ENCODE results near the gene FARP2. TPM values are rescaled to one million over a fixed set of nuclear protein-coding genes. Genes with fewer than 3 reads are reported as not detected.

FARP2 gene
- total RNA-seq, 4 donors from 2014 or later, result 26.8 to 37.9 (median 30.2) TPM

GRCh38 chr2:241314226-241315092 is 41.6 kb upstream of the FARP2 start:
- H3K9me3 ChIP-seq, result no peaks in the 10 kb centered on the region
- WGBS, result 7% methylated on average over 17 of the region's 38 CpGs
- H3K4me1 ChIP-seq, result peaks cover 36 to 64% (median 55%) of the 10 kb centered on the region in 4 donors
- H3K36me3 ChIP-seq, result no peaks in the 10 kb centered on the region
- TF ChIP-seq POLR2AphosphoS5 (IDR thresholded peaks at IDR 0.05), result no peak
- TF ChIP-seq POLR2A (IDR thresholded peaks at IDR 0.05; ENCODE audit: low read depth), result no peak
- TF ChIP-seq EP300 (IDR thresholded peaks at IDR 0.05), result no peak
- no peak for TF ChIP-seq CTCF (IDR thresholded peaks at IDR 0.05)
- no peaks in the 10 kb centered on the region for H3K27me3 ChIP-seq
- peak overlapping the region; percentile 84 to 93 (median 92) for H3K4me3 ChIP-seq
- DNase-seq (ENCODE audit: extremely low spot score), result no peak
- intact Hi-C loops (cut with DNase I), result loop anchor here (5.0 kb wide), 1 partner anchor 43 kb away; the partner anchor contains the start of gene FARP2
- peak overlapping the region; percentile 94 to 99 (median 97) for H3K27ac ChIP-seq (replicated peaks in 1 of 4)

DNA sequence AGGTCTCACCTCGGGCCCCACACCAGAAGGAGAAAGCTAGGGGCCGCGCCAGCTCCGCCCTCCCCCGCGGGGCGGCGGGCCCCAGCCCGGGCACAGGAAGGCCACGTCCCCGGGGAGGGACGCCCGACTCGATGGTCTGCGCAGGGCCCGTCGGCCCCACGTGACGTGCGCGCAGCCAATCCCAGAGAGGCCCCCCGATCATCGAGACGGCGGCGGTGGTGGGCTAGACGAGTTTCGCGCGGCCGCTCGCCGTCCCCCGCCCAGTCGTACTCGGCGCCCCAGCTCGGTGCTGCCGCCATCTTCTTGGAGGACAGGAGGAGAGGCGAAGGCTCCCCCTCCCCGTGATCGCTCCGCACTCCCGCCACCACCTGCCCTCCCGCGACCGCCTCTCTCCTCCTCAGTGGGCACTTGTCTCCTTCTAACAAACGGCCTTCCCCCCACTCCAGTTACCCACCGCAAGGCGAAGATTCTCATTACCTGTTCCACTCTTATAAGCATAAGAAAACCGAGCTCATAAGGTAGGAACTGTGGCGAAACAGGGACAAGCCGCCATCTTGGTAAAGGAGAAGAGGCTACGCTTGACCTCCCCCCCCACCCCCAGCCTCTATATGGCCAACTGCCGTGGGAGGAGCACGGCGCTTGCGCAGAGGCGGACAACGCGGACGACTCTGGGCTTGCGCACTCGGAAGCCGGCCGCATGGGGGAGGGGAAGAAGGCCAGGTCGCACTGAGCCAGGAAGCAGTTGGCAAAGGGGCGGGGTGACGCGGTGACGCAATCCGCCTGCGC is 40.8 kb upstream of the FARP2 start, which contains the start of gene HDLBP:
Gene HDLBP (minus strand): TSS at position 580 of the 786 bp plus-strand sequence. CDS start 48,803 bp downstream, outside the sequence.
- H3K4me3 ChIP-seq, result peak within 1 kb of the TSS; percentile 84 to 93 (median 92)
- H3K36me3 ChIP-seq, result no peaks in the 10 kb centered on the region
- WGBS, result 2% methylated on average over 25 of the region's 73 CpGs
- peak; percentile 90 to 91 for TF ChIP-seq POLR2AphosphoS5 (IDR thresholded peaks at IDR 0.05)
- no peak for TF ChIP-seq EP300 (IDR thresholded peaks at IDR 0.05)
- TF ChIP-seq CTCF (IDR thresholded peaks at IDR 0.05), result peak in 2 of 3 experiments; percentile 6 to 17
- peak; percentile 75 for TF ChIP-seq POLR2A (IDR thresholded peaks at IDR 0.05; ENCODE audit: low read depth)
- DNase-seq (ENCODE audit: extremely low spot score), result peak; percentile 100
- H3K4me1 ChIP-seq, result peaks cover 40 to 66% (median 60%) of the 10 kb centered on the region in 4 donors
- intact Hi-C loops (cut with DNase I), result loop anchor here (5.0 kb wide), 1 partner anchor 42 kb away; the partner anchor contains the start of gene FARP2
- no peaks in the 10 kb centered on the region for H3K27me3 ChIP-seq
- H3K27ac ChIP-seq (replicated peaks in 1 of 4), result peak within 1 kb of the TSS; percentile 94 to 99 (median 97)
- H3K9me3 ChIP-seq, result no peaks in the 10 kb centered on the region

- H3K27me3 ChIP-seq, result no peaks in the 10 kb centered on the region
- H3K36me3 ChIP-seq, result no peaks in the 10 kb centered on the region
- H3K4me1 ChIP-seq, result peaks cover 46 to 69% (median 68%) of the 10 kb centered on the region in 4 donors
- peak within 1 kb of the TSS; percentile 94 to 99 (median 97) for H3K27ac ChIP-seq (replicated peaks in 1 of 4)
- intact Hi-C loops (cut with DNase I), result loop anchor here (2.0 to 5.0 kb wide), 2 partner anchors 41 to 45 kb away; partner anchors contain the start of gene FARP2
- TF ChIP-seq EP300 (IDR thresholded peaks at IDR 0.05) (no peak), POLR2A (IDR thresholded peaks at IDR 0.05; ENCODE audit: low read depth) (peak; percentile 75), POLR2AphosphoS5 (IDR thresholded peaks at IDR 0.05) (peak; percentile 42 to 84), CTCF (IDR thresholded peaks at IDR 0.05) (no peak)
- H3K4me3 ChIP-seq, result peak within 1 kb of the TSS; percentile 84 to 93 (median 92)
- peak; percentile 96 for DNase-seq (ENCODE audit: extremely low spot score)
- no peaks in the 10 kb centered on the region for H3K9me3 ChIP-seq
- 0% methylated on average over 24 of the region's 75 CpGs for WGBS
Measured at GRCh38 chr2:241315879-241316631, 40.0 kb upstream of the FARP2 start, which contains the start of gene SEPTIN2. Gene SEPTIN2 (plus strand): TSS chr2:241315925. CDS start chr2:241324233, 8,308 bp downstream.

GRCh38 chr2:241316825-241317224 is 39.3 kb upstream of the FARP2 start:
- Histone ChIP-seq H3K4me3 (peak overlapping the region; percentile 84 to 93 (median 92)), H3K27ac (replicated peaks in 1 of 4) (peak overlapping the region; percentile 94 to 99 (median 97)), H3K9me3 (no peaks in the 10 kb centered on the region), H3K4me1 (peaks cover 52 to 77% (median 74%) of the 10 kb centered on the region in 4 donors), H3K36me3 (no peaks in the 10 kb centered on the region), H3K27me3 (no peaks in the 10 kb centered on the region)
- no peak for TF ChIP-seq POLR2AphosphoS5 (IDR thresholded peaks at IDR 0.05)
- TF ChIP-seq CTCF (IDR thresholded peaks at IDR 0.05), result no peak
- no peak for TF ChIP-seq POLR2A (IDR thresholded peaks at IDR 0.05; ENCODE audit: low read depth)
- no peak for TF ChIP-seq EP300 (IDR thresholded peaks at IDR 0.05)
- intact Hi-C loops (cut with DNase I), result loop anchor here (2.0 to 5.0 kb wide), 2 partner anchors 40 to 46 kb away; partner anchors contain the start of gene FARP2
- WGBS, result 9% methylated on average over 4 of the region's 4 CpGs
- DNase-seq (ENCODE audit: extremely low spot score), result no peak

All from esophagus muscularis mucosa (tissue), 4 donors.